Esophagus muscularis mucosa (tissue), 4 donors: ENCODE measurements around the gene PLEKHM3. TPM values are rescaled to one million over a fixed set of nuclear protein-coding genes. Genes with fewer than 3 reads are reported as not detected.

Experiments used
- DNase-seq: peaks from one replicate; pipeline ENCODE4 v3.0.0-alpha.2; 2017; ENCODE audit errors: extremely low spot score
- H3K27ac ChIP-seq, 4 donors: fragments of 200-600 bp; sonication (generic); replicated peaks in 1 of 4; 1 replicate in 3 of 4; 2 replicates in 1 of 4; pipeline ENCODE4 v1.5.1; 2016 to 2019; ENCODE audit warnings: mild to moderate bottlenecking in 1 of 4
- H3K27me3 ChIP-seq, 4 donors: fragments of 200-600 bp; sonication (generic); one replicate each; pipeline versions ENCODE4 v1.5.1 to v1.6.0; 2016 to 2019
- H3K36me3 ChIP-seq, 4 donors: fragments of 200-600 bp; sonication (generic); one replicate each; pipeline ENCODE4 v1.5.1; 2016 to 2019
- H3K4me1 ChIP-seq, 4 donors: fragments of 200-600 bp; sonication (generic); one replicate each; pipeline ENCODE4 v1.5.1; 2016 to 2019
- H3K4me3 ChIP-seq, 4 donors: fragments of 200-600 bp; sonication (generic); 1 replicate in 2 of 4; 2 replicates in 2 of 4; pipeline ENCODE4 v1.5.1; 2016 to 2019; ENCODE audit warnings: mild to moderate bottlenecking in 4 of 4, moderate library complexity in 1 of 4
- H3K9me3 ChIP-seq, 4 donors: fragments of 200-600 bp; sonication (generic); 1 replicate in 3 of 4; 2 replicates in 1 of 4; pipeline ENCODE4 v1.5.1; 2016 to 2019
- EP300 ChIP-seq: sonication (generic); formaldehyde crosslinking; IDR thresholded peaks from one replicate; pipeline ENCODE4 v1.6.1; 2017; ENCODE audit warnings: antibody characterized with exemption
- POLR2A ChIP-seq: fragments of 450-650 bp; IDR thresholded peaks from one replicate; pipeline ENCODE4 v1.6.1; 2017; ENCODE audit warnings: antibody characterized with exemption, moderate library complexity, mild to moderate bottlenecking, low read depth
- POLR2AphosphoS5 ChIP-seq, 2 donors: sonication (generic); formaldehyde crosslinking; IDR thresholded peaks; one replicate each; pipeline ENCODE4 v1.6.1; 2017; ENCODE audit warnings: antibody characterized with exemption in 2 of 2
- WGBS: methylation state at CpG from one replicate; pipeline ENCODE4 v1.1.5; 2018; 5-methylcytosine and 5-hydroxymethylcytosine counted together
- intact Hi-C: fragments of 100-400 bp; cut with DNase I; formaldehyde crosslinking; loops from one replicate; pipeline ENCODE4 v1.15.1; 2023
- total RNA-seq, 4 donors: library from RNA; depleted of rRNA; stranded (reverse); fragments of >200 nt; gene quantifications; one replicate each; pipeline versions ENCODE4 v1.1.0 to v1.2.1, GENCODE V29; 2016
- TF ChIP-seq, protein P1 (sequence below), 3 experiments: fragments of 200-600 bp in 2 of 3; fragments of 450-650 bp in 1 of 3; sonication (generic) in 2 of 3; IDR thresholded peaks; one replicate each; pipeline ENCODE4 v1.5.1; 2017 to 2019; ENCODE audit warnings: antibody characterized with exemption in 3 of 3, mild to moderate bottlenecking in 2 of 3, moderate library complexity in 1 of 3

PLEKHM3 gene
- total RNA-seq, 4 donors from 2014 or later: 24.8 to 34.5 (median 31.1) TPM

- no peak overlapping the region for H3K4me3 ChIP-seq
- no peak overlapping the region for H3K27ac ChIP-seq
- intact Hi-C loops: no loop called here
- no peaks in the 10 kb centered on the region for H3K9me3 ChIP-seq
- no peaks in the 10 kb centered on the region for H3K27me3 ChIP-seq
- WGBS: 98% methylated on average over 4 of the region's 4 CpGs
- no peak for DNase-seq
- peaks cover 0 to 8% (median 7%) of the 10 kb centered on the region in 4 donors for H3K4me1 ChIP-seq
- peaks cover 0 to 8% (median 3%) of the 10 kb centered on the region in 4 donors for H3K36me3 ChIP-seq
- TF ChIP-seq EP300: no peak
- TF ChIP-seq, protein P1, sequence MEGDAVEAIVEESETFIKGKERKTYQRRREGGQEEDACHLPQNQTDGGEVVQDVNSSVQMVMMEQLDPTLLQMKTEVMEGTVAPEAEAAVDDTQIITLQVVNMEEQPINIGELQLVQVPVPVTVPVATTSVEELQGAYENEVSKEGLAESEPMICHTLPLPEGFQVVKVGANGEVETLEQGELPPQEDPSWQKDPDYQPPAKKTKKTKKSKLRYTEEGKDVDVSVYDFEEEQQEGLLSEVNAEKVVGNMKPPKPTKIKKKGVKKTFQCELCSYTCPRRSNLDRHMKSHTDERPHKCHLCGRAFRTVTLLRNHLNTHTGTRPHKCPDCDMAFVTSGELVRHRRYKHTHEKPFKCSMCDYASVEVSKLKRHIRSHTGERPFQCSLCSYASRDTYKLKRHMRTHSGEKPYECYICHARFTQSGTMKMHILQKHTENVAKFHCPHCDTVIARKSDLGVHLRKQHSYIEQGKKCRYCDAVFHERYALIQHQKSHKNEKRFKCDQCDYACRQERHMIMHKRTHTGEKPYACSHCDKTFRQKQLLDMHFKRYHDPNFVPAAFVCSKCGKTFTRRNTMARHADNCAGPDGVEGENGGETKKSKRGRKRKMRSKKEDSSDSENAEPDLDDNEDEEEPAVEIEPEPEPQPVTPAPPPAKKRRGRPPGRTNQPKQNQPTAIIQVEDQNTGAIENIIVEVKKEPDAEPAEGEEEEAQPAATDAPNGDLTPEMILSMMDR (IDR thresholded peaks at IDR 0.05): no peak
- no peak for TF ChIP-seq POLR2A
- no peak for TF ChIP-seq POLR2AphosphoS5 (IDR thresholded peaks at IDR 0.05)
Measured at GRCh38 chr2:207938886-207939285, 86.4 kb downstream of the PLEKHM3 start.

GRCh38 chr2:207938415-207938814 lies 86.9 kb downstream of the PLEKHM3 start:
- Histone ChIP-seq H3K27me3 (no peaks in the 10 kb centered on the region), H3K27ac (no peak overlapping the region), H3K36me3 (peaks cover 0 to 8% (median 3%) of the 10 kb centered on the region in 4 donors), H3K4me1 (peaks cover 3 to 12% (median 12%) of the 10 kb centered on the region in 4 donors), H3K4me3 (no peak overlapping the region), H3K9me3 (no peaks in the 10 kb centered on the region)
- TF ChIP-seq, protein P1 (IDR thresholded peaks at IDR 0.05): no peak
- TF ChIP-seq POLR2A: no peak
- no peak for TF ChIP-seq POLR2AphosphoS5 (IDR thresholded peaks at IDR 0.05)
- TF ChIP-seq EP300: no peak
- 87% methylated on average over 4 of the region's 4 CpGs for WGBS
- DNase-seq: no peak
- intact Hi-C loops: no loop called here

DNA sequence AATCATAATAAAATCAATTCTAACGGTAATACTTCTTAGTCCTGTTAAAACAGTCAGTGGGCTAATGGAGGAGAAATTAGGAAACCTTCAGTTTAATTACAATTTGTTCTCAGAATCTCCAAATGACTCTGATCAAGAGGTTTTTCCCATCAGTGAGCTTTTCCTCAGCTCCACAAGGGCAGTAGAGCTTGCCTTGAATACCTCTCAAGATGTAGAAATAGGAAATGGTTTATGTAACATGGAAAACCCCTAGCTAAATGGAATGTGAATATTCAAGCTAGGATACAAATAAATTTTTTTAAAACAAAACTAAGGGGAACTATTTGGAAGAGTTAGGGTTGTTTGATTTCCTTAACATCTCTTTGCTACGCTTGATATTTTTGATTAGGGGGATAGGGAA lies 87.5 kb downstream of the PLEKHM3 start:
- H3K4me1 ChIP-seq: peaks cover 8 to 17% (median 12%) of the 10 kb centered on the region in 4 donors
- TF ChIP-seq, protein P1 (IDR thresholded peaks at IDR 0.05): no peak
- TF ChIP-seq EP300 (no peak), POLR2A (no peak), POLR2AphosphoS5 (IDR thresholded peaks at IDR 0.05) (no peak)
- intact Hi-C loops: no loop called here
- 90% methylated on average over 2 of the region's 2 CpGs for WGBS
- H3K27me3 ChIP-seq: no peaks in the 10 kb centered on the region
- H3K36me3 ChIP-seq: peaks cover 0 to 8% (median 0%) of the 10 kb centered on the region in 4 donors
- no peak for DNase-seq
- H3K9me3 ChIP-seq: no peaks in the 10 kb centered on the region
- H3K27ac ChIP-seq: no peak overlapping the region
- no peak overlapping the region for H3K4me3 ChIP-seq

DNA sequence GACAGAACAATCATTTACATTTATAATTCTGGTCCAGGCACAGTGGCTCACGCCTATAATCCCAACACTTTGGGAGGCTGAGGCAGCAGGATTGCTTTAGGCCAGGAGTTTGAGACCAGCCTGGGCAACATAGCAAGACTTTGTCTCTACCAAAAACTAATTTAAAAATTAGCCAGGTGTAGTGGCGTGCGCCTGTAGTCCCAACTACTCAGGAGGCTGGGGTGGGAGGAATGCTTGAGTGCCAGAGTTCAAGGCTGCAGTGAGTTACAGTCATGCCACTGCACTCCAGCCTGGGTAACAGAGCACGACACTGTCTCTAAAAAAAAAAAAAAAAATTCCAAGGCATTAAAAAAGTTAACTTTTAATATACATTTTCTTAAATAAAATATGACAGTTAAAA lies 88.1 kb downstream of the PLEKHM3 start:
- H3K4me3 ChIP-seq: no peak overlapping the region
- H3K27ac ChIP-seq: no peak overlapping the region
- H3K4me1 ChIP-seq: peaks cover 8 to 23% (median 12%) of the 10 kb centered on the region in 4 donors
- WGBS: 92% methylated on average over 4 of the region's 4 CpGs
- peaks cover 0 to 3% (median 0%) of the 10 kb centered on the region in 4 donors for H3K36me3 ChIP-seq
- no peaks in the 10 kb centered on the region for H3K9me3 ChIP-seq
- intact Hi-C loops: no loop called here
- DNase-seq: no peak
- TF ChIP-seq POLR2AphosphoS5 (IDR thresholded peaks at IDR 0.05): no peak
- no peak for TF ChIP-seq EP300
- H3K27me3 ChIP-seq: no peaks in the 10 kb centered on the region

DNA sequence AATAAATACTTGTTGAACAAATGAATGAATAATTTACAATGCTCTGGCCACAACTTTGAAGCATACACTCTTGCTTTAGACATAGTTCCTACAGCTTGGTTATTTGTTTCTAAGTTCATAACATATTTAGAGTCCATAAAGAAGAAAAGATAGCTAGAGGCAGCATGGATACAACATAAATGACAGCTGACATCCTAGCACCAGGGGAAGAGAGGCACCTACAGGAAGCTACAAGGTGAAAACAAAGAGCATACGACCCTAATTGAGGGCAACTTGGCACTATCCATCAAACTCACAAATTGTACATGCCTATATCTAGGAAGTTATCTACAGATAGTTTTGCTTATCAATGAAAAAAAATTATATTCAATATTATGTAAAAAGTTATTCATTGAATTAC lies 88.9 kb downstream of the PLEKHM3 start:
- no peak for DNase-seq
- Histone ChIP-seq H3K27me3 (no peaks in the 10 kb centered on the region), H3K9me3 (no peaks in the 10 kb centered on the region), H3K36me3 (no peaks in the 10 kb centered on the region), H3K4me3 (no peak overlapping the region), H3K4me1 (peaks cover 12 to 26% (median 13%) of the 10 kb centered on the region in 4 donors), H3K27ac (no peak overlapping the region)
- WGBS: 88% methylated on average over 1 of the region's 1 CpG
- TF ChIP-seq EP300: no peak
- TF ChIP-seq POLR2AphosphoS5 (IDR thresholded peaks at IDR 0.05): no peak
- TF ChIP-seq, protein P1 (IDR thresholded peaks at IDR 0.05): no peak
- no peak for TF ChIP-seq POLR2A
- intact Hi-C loops: no loop called here
